DND-41 (cell line): Measurements from ENCODE around the gene FOXK1.

Source experiments
- ATAC-seq: fragments of 200-7000 bp; cut with Tn5 transposase; 3 replicates; pipeline ENCODE4 v1.9.1; 2021; ENCODE audit warnings: low read depth; ENCODE audit not compliant: insufficient read depth
- DNase-seq: peaks from one replicate; pipeline ENCODE4 v3.0.0-alpha.2; 2020
- H2AFZ ChIP-seq: 2 replicates; pipeline ENCODE4 v1.6.0; 2012; ENCODE audit warnings: low read depth, low read length
- H3K27ac ChIP-seq: 2 replicates; pipeline ENCODE4 v1.5.1; 2012; ENCODE audit warnings: low read length, inconsistent platforms
- H3K27me3 ChIP-seq: fragments of 200-600 bp; sonication (generic); 2 replicates; pipeline ENCODE4 v1.6.0; 2012; ENCODE audit warnings: low read length, mild to moderate bottlenecking, inconsistent platforms; ENCODE audit not compliant: insufficient read depth, poor library complexity
- H3K36me3 ChIP-seq: 2 replicates; pipeline ENCODE4 v1.5.1; 2012; ENCODE audit warnings: low read length, inconsistent platforms; ENCODE audit not compliant: insufficient read depth
- H3K4me1 ChIP-seq: 2 replicates; pipeline ENCODE4 v1.5.1; 2012; ENCODE audit warnings: mild to moderate bottlenecking, low read length; ENCODE audit not compliant: insufficient read depth
- H3K4me2 ChIP-seq: 2 replicates; pipeline ENCODE4 v1.6.0; 2012; ENCODE audit warnings: mild to moderate bottlenecking, moderate library complexity, low read length, inconsistent platforms; ENCODE audit not compliant: insufficient read depth
- H3K4me3 ChIP-seq, 2 experiments: fragments of 200-600 bp in 1 of 2; shearing (Covaris generic) in 1 of 2; 2 replicates each; pipeline ENCODE4 v1.5.1; 2012 to 2016; ENCODE audit warnings: inconsistent platforms in 2 of 2, low read length in 2 of 2, mild to moderate bottlenecking in 2 of 2, low read depth in 1 of 2, moderate library complexity in 1 of 2
- H3K79me2 ChIP-seq: 2 replicates; pipeline ENCODE4 v1.6.0; 2012; ENCODE audit warnings: low read length, inconsistent platforms; ENCODE audit not compliant: insufficient read depth
- H3K9ac ChIP-seq: 2 replicates; pipeline ENCODE4 v1.6.0; 2012; ENCODE audit warnings: low read depth, mild to moderate bottlenecking, inconsistent platforms, low read length, moderate library complexity
- H3K9me3 ChIP-seq: 2 replicates; pipeline ENCODE4 v1.5.1; 2012; ENCODE audit warnings: low read length, moderate library complexity, mild to moderate bottlenecking, inconsistent platforms; ENCODE audit not compliant: insufficient read depth, severe bottlenecking
- H4K20me1 ChIP-seq: 2 replicates; pipeline ENCODE4 v1.6.0; 2012; ENCODE audit warnings: low read length; ENCODE audit not compliant: insufficient read depth
- CTCF ChIP-seq: IDR thresholded peaks from 2 replicates; pipeline ENCODE4 v1.5.1; 2012; ENCODE audit warnings: borderline replicate concordance, low read length, moderate library complexity, mild to moderate bottlenecking; ENCODE audit not compliant: poor library complexity, severe bottlenecking; ENCODE audit errors: extremely low read depth
- EZH2 ChIP-seq: IDR thresholded peaks from 3 replicates; pipeline ENCODE4 v1.6.1; 2012; ENCODE audit warnings: borderline replicate concordance, low read depth, mild to moderate bottlenecking, moderate library complexity, low read length, inconsistent platforms; ENCODE audit not compliant: severe bottlenecking

FOXK1 gene

DNA sequence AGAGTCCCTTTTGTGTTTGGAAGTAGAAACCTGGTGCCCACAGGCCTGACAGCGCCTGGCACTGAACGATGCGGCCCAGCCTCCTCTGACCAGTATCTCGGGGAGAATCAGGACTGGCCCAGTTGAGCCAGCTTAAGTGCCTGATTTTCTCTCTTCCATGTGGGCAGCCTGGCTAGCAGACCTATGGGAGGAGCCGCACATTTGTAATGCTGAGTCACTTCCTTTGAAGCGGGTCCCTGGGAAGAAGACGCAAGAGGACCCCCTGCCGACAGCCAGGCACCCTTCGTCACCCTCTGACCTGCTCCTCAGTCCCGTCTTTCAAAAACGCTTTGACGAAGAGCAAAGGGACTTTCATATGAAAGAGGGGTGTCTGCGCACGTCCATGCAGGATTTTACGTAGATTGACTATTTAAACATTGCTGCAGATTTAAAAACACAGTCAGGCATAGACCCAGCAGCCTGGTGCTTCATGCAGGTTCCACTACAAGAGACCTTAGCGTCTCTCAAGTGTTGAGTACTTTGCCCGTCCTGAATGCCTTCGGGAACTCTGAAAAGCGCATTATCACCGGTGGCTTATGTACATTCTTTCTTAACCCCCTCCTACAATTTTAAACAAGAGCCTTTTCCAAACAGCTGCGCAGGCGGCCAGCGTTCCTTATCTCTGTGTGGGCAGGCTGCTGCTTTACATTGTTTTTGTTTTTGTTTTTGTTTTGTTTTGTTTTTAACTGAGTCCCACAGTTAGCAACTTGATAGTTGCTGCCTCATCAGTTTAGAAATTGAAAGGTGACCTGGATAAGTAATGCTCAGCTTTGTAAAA lies 56.8 kb downstream of the FOXK1 start:
- Histone ChIP-seq H3K79me2 (peaks cover 80% of the 10 kb centered on the region), H3K9me3 (no peaks in the 10 kb centered on the region), H3K4me3 (no peak overlapping the region), H3K9ac (no peak overlapping the region), H3K27me3 (no peaks in the 10 kb centered on the region), H2AFZ (no peak overlapping the region), H4K20me1 (peaks cover 64% of the 10 kb centered on the region), H3K4me2 (no peak overlapping the region), H3K4me1 (peaks cover 42% of the 10 kb centered on the region), H3K36me3 (peaks cover 57% of the 10 kb centered on the region), H3K27ac (peak overlapping the region; percentile 56)
- TF ChIP-seq EZH2 (no peak), CTCF (no peak)
- ATAC-seq (no peak), DNase-seq (peak; percentile 36)

- Histone ChIP-seq H3K9ac (no peak overlapping the region), H3K36me3 (peaks cover 57% of the 10 kb centered on the region), H3K4me1 (peaks cover 42% of the 10 kb centered on the region)
Observed at GRCh38 chr7:4739528-4739992, 57.5 kb downstream of the FOXK1 start.

DNA sequence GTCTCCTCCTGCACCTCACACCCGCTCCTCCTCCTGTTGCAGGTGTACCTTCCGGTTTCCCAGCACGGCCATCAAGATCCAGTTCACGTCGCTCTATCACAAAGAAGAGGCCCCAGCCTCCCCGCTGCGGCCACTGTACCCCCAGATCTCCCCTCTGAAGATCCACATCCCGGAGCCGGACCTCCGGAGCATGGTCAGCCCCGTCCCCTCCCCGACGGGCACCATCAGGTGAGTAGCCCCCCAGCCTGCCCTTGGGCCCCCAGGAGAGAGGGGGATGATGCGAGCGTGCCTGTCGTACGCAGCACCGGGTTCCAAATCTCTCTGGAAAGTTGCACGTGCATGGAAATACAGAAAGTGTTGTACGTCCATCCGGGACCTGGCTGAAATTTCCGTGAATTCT lies 58.7 kb downstream of the FOXK1 start:
- Histone ChIP-seq H3K4me1 (peaks cover 50% of the 10 kb centered on the region), H3K27ac (no peak overlapping the region), H3K27me3 (no peaks in the 10 kb centered on the region), H3K9ac (no peak overlapping the region), H3K4me3 (no peak overlapping the region), H2AFZ (no peak overlapping the region), H3K9me3 (no peaks in the 10 kb centered on the region), H3K79me2 (peaks cover 63% of the 10 kb centered on the region), H3K36me3 (peaks cover 50% of the 10 kb centered on the region), H3K4me2 (no peak overlapping the region), H4K20me1 (peaks cover 46% of the 10 kb centered on the region)
- ATAC-seq (no peak), DNase-seq (no peak)
- TF ChIP-seq CTCF (no peak), EZH2 (no peak)

More at GRCh38 chr7:4739528-4739992, 57.5 kb downstream of the FOXK1 start:
- H3K4me3 ChIP-seq, result no peak overlapping the region
- ATAC-seq, result peak; percentile 29; the same call in 1 of the 3 replicates
- H2AFZ ChIP-seq, result no peak overlapping the region
- H3K27ac ChIP-seq, result peak overlapping the region; percentile 56; the same call in 1 of the 2 replicates
- TF ChIP-seq EZH2 (no peak), CTCF (no peak)
- no peak overlapping the region for H3K4me2 ChIP-seq
- no peaks in the 10 kb centered on the region for H3K9me3 ChIP-seq
- DNase-seq, result peak; percentile 48
- H3K79me2 ChIP-seq, result peaks cover 73% of the 10 kb centered on the region
- peaks cover 58% of the 10 kb centered on the region for H4K20me1 ChIP-seq
- no peaks in the 10 kb centered on the region for H3K27me3 ChIP-seq
